GM18867 (cell line): ENCODE measurements around the gene PGC.

Experiments
- ATAC-seq: cut with Tn5 transposase; IDR thresholded peaks from one replicate; pipeline ENCODE4 v1.9.1; 2021; ENCODE audit warnings: mild to moderate bottlenecking, moderate library complexity; ENCODE audit not compliant: unreplicated experiment

PGC gene

GRCh38 chr6:41717392-41717736, 29.8 kb downstream of the PGC start:
- ATAC-seq = no peak

GRCh38 chr6:41716516-41717391, 30.4 kb downstream of the PGC start:
- ATAC-seq = no peak

- no peak for ATAC-seq
Measured at GRCh38 chr6:41715795-41716515, 31.2 kb downstream of the PGC start.

DNA sequence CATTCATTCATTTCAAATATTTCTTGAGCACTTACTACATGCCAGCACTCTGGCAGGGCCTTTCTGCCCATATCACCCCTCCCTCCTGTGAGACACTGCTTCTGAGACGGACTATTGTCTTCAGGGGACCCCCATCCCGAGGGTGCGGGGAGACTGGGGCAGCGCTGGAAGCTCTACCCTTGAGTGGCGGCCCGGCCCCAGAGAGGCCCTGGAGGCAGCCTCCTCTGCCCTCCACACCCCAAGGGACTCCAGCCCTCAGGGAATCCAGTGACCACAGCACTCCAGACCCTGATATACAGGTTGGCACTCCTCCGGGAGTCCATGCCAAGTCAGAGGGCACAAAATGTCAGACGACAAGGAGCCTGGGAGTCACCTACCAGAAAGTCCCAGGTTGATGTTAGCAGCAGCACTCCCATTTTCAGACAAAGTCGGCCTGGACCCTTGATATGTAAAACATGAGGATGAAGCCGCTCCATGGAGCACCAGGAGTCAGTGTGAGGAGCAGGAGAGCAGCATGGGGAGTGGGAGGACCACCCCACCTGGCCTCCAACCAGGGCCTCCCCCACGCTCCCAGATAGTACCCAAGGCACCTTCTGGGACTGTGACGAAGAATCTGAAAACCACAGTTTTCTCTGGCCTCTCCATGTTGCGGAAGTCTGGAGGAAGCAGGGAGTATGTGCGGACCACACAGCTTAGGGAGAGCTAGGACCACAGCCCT, 32.5 kb downstream of the PGC start:
- no peak for ATAC-seq

DNA sequence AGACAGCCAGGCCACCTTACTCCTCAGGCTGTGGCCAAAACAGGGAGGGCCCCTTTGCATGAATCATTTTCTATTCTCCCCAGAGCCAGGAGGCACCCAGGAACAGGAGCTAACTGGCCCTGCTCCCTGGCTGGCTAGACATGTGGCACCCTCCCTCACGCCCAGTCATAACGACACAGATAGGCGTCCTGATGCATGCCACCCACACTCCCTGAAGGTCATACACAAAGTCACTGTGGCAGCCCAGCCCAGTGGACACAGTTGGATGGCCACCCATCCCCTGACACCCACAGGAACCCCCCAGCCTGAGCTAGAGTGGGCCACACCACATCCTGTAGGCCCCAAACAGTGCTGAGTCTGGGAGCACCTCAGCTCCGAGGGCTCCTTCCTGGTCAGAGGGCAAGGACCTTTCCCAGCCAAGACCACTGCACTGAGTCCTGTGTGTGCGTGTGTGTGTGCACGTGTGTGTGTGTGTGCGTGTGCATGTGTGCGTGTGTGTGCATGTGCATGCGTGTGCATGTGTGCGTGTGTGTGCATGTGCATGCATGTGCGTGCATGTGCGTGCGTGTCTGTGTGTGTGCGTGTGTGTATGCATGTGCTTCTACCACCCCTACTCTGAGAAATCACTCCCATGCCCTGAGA, 33.4 kb downstream of the PGC start:
- peak; percentile 56 for ATAC-seq

DNA sequence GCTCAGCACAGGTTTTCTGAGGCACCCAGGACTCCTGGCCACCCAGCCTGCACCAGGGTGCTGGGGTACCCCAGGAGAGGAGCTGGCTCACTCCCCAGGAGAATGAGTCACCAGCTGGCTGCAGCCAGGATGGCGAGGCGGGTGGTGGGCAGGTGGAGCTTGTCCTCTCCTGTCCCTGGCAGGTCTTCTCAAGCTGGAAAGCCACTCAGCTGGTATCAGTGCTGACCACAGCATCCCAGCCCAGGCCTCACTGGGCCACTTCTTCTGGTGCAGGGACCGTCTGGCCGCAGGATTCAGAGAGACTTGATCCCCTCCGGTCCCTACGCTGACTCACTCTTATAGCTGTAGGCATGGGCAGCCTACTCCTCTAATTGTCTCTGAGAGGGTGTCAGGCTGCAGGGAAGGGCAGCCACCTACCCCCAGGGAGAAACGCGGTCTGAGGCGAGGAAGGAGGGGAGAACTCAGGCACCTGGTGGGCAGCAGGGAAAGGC, 34.0 kb downstream of the PGC start:
- peak; percentile 0 for ATAC-seq

- ATAC-seq = no peak
Measured at GRCh38 chr6:41712651-41713103, 34.5 kb downstream of the PGC start.

GRCh38 chr6:41711323-41712038, 35.7 kb downstream of the PGC start:
- ATAC-seq = no peak

DNA sequence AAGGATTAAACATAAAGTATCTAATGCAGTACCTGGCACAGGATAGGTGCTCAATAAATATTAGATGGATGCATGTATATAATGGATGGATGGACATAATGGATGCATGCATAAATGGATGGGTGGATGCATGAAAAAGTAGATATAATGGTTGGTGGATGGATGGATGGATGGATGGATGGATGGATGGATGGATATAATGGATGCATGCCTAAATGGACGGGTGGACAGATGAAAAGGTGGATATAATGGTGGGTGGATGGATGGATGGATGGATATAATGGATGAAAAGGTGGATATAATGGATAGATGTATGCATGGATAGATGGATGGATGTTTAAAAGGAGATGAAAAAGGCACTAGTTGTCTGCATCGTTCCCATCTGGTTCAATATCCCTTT, 37.8 kb downstream of the PGC start:
- ATAC-seq = no peak

- no peak for ATAC-seq
Measured at GRCh38 chr6:41708856-41709255, 38.3 kb downstream of the PGC start.

- ATAC-seq = no peak
Measured at GRCh38 chr6:41707565-41708200, 39.5 kb downstream of the PGC start.

GRCh38 chr6:41706876-41707564, 40.2 kb downstream of the PGC start:
- no peak for ATAC-seq

DNA sequence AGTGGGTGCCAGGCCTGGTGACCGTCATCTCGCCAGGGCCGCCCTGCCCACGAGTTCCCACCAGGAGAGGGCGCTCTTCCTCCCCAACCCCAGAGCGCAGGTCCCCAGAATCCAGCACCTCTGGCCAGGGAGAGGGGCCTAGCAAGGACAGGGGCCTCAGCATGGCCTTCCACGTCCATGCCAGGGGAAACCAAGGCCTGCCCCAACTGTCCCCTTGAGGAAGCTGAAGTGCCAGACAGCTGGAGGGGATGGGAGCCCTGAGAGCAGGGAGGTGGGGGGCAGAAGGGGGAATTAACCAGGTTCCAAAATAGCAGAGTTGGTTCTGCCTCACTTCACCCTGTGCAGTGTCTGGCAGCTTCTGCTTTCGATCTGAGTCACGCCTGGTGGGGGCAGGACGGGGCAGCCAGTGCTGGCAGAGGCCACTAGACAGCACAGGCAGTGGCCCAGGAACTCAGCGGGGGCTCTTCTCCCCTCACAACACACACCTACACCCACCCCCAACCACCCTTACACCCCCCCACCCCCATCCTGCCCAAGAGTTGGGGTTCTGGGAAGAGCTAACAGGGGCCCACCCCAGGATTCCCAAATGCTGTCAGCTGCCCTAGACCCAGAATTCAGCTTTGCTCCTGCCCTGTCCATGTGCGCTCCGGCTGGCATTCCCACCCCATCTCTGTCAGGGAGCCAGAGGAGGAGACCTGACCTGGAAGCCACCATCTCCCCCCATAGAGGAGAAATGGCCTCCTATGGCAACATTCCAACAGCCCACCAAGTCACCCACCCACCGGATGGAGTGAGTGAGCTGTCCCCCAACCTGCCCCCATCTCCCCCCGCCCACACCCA, 41.0 kb downstream of the PGC start:
- ATAC-seq = peak; percentile 73

GRCh38 chr6:41705311-41705995, 41.7 kb downstream of the PGC start:
- no peak for ATAC-seq

- ATAC-seq = no peak
Measured at GRCh38 chr6:41704656-41705310, 42.4 kb downstream of the PGC start.

DNA sequence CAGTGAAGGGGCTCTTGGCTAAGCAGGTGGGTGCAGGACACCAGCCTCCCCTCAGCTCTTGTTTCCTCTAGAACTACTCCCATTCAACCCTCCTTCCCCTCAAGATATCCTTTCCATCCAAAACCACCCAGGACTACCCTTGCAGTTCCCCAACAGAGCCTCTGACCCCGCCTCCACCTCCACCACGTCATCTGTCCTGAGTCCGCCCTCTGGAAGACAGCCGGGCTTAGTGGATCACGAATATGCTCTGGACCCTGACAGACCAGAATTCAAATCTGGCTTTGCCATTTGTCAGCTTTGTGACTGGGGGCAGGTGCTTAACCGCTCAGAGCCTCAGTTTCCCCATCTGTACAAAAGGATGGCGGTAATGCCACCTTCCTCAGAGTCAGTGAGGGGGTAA, 43.2 kb downstream of the PGC start:
- ATAC-seq = no peak

- no peak for ATAC-seq
Measured at GRCh38 chr6:41702771-41703494, 44.3 kb downstream of the PGC start.
